8988T (cell line): ENCODE results near the gene CCDC12.
A peak's percentile ranks its signal among the peaks of the same experiment; 100 is the strongest.

Source experiments
- DNase-seq: peaks from one replicate; pipeline ENCODE4 v3.0.0; 2011

CCDC12 gene

DNA sequence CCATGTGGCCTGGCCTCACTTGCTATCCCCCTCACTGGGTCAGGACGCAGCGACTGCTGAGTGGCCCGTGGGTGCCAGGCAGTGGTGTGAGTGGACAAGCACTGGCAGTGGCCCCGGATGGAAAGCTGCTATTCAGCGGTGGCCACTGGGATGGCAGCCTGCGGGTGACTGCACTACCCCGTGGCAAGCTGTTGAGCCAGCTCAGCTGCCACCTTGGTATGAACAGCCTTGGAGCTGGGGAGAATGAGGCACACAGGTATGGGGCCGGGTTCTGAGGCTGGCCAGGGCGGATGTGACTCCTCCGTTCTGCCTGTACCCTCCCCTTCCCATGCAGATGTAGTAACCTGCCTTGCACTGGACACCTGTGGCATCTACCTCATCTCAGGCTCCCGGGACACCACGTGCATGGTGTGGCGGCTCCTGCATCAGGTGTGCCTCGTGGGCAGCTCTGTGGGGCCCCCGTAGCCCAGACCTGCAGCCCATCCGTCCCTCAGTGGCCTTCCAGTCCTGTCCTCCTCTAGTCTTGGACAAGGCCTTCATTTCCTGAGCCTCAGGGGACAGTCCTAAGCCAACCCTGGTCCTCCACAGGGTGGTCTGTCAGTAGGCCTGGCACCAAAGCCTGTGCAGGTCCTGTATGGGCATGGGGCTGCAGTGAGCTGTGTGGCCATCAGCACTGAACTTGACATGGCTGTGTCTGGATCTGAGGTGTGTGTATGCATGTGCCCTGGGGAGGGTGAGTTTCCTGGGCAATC is 31.1 kb upstream of the CCDC12 start:
- peak; percentile 68 for DNase-seq

DNA sequence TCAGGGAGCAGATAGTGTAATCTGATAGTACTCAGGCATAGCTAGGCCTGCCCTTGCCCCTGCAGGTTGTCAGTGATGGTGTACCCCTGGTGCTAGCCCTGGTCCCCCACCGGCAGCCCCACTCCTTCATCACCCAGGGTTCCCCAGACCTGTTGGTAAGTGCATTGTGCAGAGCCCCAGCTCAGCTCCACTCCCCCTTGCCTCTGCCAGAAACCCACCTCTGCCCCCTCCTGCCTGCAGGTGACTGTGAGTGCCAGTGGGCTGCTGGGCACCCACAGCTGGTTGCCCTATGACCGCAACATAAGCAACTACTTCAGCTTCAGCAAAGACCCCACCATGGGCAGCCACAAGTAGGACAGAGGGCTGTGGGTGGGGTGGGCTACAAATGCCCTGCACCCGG is 30.5 kb upstream of the CCDC12 start:
- peak; percentile 38 for DNase-seq

DNA sequence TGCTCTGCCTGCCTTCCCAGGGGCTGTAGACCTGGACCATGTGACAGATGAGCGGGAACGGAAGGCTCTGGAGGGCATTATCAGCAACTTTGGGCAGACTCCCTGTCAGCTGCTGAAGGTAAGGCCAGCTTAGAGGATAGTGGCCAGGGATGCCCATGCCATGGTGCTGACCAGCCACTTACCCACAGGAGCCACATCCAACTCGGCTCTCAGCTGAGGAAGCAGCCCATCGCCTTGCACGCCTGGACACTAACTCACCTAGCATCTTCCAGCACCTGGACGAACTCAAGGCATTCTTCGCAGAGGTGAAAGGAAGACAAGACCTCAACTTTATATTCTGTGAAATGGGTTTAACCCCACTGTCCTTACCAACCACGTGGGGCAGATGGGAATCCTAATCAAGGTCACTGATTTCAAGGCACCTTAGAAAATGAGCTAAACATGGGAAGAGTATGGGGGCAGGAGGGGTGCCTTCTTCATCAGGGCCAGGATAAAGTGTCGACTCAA is 29.7 kb upstream of the CCDC12 start:
- peak; percentile 54 for DNase-seq

DNA sequence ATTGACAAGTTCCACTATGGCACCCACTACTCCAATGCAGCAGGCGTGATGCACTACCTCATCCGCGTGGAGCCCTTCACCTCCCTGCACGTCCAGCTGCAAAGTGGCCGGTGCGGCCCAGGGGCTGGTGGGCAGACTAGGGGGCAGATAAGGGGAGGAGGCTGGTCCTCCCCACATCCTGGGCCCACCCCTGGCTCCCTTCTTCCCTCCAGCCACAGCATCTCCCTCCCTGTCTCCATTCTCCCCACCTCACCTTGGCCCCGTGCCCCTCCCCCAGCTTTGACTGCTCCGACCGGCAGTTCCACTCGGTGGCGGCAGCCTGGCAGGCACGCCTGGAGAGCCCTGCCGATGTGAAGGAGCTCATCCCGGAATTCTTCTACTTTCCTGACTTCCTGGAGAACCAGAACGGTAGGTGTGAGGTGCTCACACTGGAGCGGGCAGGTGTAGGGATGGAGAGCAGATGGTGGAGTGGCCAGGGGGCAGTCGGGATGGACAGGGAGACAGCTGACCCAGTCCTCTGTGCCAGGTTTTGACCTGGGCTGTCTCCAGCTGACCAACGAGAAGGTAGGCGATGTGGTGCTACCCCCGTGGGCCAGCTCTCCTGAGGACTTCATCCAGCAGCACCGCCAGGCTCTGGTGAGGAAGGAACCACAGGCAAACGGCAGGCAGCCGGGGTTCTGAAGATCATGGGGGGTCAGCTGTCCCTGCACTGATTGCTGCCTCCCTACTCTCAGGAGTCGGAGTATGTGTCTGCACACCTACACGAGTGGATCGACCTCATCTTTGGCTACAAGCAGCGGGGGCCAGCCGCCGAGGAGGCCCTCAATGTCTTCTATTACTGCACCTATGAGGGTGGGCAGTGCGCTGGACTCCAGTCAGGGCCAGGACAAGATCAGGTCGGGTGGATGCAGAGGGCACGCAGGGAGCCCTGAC is 28.9 kb upstream of the CCDC12 start:
- DNase-seq: peak; percentile 54

DNA sequence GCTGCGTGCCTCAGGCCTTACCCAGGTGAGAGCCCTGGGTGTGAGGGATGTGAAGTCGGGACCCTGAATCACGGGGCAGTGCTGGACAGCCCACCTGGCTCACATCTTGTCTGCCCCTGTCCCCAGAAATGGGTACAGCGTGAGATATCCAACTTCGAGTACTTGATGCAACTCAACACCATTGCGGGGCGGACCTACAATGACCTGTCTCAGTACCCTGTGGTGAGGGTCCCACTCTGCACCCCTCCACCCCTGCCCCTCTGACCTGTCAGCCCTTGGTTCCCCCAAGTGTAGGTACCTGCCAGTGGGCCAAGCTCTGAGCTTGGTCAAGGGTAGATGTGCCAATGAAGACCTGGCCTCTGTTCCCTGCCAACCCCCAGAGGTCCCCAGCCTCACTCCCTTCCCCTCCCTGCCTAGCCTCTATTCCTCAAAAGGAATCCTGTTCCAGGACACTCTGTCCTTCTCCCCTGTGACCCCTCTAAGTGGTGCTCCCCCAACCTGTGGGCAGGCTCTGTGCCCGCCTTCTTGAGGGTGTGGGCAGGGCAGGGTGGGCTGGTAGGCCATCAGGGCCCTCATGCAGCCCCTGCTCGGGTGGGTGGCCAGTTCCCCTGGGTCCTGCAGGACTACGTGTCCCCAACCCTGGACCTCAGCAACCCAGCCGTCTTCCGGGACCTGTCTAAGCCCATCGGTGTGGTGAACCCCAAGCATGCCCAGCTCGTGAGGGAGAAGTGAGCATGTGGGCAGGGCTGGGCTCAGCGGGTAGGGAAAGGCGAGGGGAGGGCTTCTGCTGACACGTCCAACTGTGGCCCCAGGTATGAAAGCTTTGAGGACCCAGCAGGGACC is 28.0 kb upstream of the CCDC12 start:
- peak; percentile 41 for DNase-seq

DNA sequence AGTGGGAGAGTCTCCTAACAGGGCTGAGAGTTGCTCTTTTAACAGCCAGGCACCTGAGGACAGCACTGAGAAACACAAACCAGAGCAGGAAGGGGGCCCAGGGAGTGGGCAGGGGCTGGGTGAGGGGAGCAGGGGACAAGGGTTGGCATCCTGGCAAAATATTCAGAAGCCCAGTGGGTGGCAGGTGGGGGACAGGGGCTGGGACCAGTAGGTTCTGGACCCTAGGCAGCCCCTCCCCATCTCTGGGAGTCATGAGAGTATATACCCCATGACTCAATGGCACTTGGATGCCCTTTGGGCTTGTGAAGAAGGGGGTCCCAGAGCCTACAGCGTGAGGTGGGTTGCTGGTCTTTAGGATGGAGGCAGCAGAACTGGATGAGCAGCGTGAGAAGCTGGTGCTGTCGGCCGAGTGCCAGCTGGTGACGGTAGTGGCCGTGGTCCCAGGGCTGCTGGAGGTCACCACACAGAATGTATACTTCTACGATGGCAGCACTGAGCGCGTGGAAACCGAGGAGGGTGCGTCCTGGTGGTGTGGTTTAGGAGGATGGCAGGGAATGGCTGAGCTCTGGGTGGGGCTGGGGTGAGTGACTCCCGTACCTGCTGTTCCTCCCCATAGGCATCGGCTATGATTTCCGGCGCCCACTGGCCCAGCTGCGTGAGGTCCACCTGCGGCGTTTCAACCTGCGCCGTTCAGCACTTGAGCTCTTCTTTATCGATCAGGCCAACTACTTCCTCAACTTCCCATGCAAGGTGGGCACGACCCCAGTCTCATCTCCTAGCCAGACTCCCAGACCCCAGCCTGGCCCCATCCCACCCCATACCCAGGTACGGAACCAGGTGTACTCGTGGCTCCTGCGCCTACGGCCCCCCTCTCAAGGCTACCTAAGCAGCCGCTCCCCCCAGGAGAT is 27.2 kb upstream of the CCDC12 start:
- DNase-seq: peak; percentile 34

DNA sequence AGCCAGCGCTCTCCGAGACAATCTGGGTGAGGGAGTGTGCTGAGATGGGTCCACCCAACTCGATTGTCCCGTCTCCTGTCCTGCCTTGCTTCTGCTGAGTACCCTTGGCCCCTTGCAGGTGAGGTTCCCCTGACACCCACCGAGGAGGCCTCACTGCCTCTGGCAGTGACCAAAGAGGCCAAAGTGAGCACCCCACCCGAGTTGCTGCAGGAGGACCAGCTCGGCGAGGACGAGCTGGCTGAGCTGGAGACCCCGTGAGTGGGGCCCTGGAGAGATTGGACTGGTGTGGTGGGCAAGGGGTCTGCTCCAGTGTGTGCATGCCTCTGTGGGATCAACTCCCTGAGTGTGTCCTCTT is 26.5 kb upstream of the CCDC12 start:
- DNase-seq: no peak

DNA sequence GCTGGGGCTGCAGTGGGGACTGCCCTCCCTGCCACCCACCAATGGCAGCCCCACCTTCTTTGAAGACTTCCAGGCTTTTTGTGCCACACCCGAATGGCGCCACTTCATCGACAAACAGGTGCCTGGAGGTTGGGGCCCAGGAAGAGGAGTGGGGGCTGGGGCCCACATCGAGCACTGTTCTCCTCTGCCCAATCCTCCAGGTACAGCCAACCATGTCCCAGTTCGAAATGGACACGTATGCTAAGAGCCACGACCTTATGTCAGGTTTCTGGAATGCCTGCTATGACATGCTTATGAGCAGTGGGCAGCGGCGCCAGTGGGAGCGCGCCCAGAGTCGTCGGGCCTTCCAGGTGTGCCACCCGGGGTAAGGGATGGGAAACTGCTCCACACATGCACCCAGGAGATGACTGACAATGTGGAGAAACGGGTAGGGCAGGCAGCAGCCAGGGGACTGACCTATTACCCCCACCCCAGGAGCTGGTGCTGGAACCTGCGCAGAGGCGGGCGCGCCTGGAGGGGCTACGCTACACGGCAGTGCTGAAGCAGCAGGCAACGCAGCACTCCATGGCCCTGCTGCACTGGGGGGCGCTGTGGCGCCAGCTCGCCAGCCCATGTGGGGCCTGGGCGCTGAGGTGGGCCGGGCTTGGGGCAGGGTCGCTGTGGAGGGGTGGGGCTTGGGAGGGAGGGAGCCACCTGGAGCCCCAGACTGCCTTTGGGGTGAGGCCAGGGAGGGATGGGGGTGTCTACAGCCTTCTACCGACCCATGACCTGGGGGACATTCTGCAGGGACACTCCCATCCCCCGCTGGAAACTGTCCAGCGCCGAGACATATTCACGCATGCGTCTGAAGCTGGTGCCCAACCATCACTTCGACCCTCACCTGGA is 25.9 kb upstream of the CCDC12 start:
- peak; percentile 77 for DNase-seq

DNA sequence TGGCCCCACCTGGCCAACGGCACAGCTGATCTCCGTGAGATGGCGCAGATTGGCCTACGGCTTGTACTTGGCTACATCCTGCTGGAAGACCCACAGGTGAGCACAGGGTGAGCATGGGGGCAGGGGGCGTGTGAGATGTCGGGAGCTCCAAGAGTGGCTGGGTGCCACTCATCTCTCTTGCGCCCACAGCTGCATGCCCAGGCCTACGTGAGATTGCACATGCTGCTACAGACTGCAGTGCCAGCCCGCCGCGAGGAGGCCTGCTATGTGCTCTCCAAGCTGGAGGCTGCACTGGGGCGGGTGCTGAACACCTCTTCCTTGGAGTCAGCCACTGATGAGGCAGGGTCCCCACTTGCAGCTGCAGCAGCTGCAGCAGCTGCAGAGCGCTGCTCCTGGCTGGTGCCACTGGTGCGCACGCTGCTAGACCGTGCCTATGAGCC is 25.2 kb upstream of the CCDC12 start:
- no peak for DNase-seq

DNA sequence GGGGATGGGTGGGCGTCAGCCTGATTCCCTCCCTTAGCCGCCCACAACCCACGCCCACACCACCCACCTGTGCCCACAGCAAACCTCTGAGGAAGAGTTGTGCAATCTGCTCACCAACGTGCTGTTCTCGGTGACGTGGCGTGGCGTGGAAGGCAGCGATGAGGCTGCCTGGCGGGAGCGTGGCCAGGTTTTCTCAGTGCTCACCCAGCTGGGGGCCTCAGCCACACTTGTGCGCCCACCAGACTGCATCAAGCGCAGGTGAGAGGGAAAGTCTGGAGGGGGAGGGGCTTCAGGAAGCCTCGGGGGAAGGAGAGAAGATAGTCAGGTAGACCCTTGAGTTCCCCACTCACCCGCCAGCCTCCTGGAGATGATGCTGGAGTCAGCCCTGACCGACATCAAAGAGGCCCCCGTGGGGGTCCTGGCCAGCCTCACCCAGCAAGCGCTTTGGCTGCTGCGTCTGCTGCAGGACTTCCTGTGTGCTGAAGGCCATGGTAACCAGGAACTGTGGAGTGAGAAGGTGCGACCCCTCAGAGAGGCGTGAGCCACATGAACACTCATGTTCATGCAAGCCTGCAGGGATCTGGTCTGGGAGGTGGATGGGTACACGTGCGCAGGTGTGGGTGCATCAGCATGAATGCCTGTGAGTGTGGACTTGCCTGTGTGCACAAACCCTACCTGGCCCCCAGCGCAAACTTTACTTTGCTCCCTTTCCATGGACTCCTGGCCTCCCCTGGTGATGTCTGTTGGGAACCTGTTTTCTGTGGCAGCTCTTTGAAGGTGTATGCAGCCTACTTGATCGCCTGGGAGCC is 24.6 kb upstream of the CCDC12 start:
- no peak for DNase-seq

DNA sequence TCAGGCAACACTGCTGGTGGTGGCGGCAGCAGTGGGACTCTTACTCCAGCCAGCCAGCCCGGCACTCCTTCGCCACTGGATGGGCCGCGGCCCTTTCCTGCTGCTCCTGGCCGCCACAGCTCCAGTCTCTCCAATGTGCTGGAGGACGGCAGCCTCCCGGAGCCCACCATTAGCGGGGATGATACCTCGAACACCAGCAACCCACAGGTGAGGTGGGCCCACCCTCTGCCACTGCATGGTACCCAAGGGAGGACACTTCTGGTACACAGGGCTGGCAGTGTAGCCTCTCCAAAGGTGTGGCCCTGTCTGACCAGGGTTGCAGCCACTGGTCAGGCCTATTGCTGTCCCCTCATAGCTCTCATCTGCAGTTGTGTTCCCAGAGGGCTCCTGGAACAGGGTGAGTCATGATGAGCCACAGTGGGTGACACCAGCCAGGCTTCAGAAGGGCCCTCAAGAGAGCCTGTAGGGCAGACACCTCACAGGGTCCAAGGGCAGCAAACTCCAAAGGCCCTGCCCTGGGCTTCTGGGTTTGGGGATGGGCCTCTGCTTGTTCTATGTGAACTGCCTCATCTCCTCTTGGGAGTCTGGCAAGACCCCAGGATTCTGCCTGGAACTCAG is 23.8 kb upstream of the CCDC12 start:
- peak; percentile 78 for DNase-seq

DNA sequence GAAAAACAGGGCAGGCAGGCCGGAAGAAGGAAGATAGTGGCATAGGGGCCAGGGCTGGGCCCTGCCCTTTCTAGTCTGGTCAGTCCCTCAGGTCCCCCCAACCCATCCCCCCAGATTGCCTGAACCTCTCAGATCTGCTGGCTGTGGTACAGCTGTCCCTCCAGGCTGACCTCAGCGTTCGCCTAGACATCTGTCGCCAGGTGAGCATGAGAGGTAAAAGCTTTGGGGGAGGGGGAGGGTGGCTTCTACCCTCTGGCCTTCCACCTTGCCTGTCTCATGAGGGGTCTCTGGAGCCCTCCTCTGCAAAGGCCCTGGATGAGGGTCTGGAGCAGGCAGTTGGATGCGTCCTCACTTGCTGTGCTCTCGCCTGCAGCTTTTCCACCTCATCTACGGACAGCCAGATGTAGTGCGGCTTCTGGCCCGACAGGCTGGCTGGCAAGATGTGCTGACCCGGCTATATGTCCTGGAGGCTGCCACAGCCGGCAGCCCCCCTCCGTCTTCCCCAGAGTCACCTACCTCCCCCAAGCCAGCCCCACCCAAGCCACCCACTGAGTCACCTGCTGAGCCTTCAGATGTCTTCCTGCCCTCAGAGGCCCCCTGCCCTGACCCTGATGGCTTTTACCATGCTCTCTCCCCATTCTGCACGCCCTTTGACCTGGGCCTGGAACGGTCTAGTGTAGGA is 23.1 kb upstream of the CCDC12 start:
- DNase-seq: no peak

DNA sequence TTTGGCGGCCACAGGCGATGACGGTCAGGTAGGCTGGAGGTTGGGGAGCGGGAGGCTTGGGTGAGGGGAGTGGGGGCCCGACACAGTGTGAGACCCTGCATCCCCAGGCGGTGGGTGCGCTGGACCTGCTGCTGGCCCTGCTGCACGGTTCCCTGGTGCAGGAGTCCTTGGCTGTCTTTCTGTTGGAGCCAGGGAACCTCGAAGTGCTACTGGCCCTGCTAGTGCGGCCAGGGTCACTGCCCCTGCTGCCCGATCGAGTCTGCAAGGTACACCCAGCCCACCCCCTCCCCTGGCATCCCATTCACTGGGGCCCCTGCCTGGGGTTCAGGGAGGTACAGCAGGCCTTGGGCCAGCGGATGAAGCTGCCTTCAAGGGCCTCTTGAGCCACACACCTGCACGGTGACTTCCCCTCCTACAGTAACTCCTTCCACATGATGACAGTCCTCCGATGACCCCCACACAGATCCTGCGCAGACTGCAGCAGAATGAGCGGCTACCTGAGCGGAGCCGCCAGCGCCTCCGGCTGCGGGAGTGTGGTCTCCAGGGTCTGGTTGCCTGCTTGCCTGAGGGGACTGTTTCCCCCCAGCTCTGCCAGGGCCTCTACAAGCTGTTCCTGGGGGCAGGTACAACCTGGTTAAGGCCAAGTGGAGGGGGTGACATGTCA is 22.4 kb upstream of the CCDC12 start:
- no peak for DNase-seq

DNA sequence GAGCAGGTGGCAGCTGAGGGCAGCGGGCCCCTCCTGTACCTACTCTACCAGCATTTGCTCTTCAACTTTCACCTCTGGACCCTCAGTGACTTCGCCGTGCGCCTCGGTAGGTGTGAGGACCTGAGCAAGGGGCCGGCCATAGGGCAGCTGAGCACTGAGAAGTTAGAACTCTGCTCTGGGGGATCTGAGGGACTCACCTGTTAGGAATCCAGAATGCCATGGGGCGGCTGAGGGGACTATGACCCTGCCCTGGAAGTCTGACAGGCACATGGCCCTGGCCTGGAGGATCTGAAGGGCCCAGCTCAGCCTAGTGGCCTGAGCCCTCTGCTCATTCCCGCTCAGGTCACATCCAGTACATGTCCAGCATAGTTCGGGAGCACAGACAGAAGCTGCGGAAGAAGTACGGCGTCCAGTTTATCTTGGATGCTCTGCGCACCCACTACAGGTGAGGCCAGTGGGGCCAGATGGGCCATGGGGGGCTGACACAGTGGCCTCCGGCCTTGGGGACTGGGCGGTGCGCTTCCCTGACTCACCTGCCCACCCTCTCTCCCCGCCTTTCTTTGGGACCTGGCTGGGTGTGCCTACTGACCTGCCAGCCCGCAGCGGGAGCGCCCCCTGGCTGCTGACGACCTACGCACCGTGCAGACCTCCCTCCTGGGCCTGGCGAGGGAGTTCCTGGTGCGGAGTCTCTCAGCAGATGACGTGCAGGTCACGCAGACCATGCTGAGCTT is 21.7 kb upstream of the CCDC12 start:
- DNase-seq: peak; percentile 100

DNA sequence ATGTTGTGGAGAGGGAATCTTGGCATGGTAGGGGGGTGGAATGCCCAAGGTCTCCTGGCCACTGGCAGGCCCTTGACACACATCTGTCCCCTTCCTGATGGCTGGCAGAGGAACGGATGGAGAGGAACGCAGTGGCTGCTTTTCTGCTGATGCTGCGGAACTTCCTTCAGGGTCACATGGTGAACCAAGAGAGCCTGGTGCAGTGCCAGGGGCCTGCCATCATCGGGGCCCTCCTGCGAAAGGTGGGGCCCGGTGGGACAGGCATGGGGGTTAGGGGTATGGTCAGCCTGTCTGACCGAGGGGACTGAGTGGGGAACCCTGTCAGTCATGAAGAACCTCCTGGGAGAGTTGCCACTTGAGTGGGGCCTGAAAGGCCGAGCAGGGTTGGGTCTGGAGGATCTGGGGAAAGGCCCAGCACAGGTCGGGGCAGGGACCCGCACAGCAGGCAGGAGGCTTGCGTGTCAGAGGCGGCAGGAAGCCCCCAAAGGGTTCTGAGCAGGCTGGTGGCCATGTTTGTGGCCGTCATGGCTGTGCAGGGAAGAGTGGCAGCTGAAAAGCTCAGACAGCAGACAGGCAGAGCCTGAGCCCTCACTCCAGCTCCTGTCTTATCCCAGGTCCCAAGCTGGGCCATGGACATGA is 21.0 kb upstream of the CCDC12 start:
- no peak for DNase-seq

DNA sequence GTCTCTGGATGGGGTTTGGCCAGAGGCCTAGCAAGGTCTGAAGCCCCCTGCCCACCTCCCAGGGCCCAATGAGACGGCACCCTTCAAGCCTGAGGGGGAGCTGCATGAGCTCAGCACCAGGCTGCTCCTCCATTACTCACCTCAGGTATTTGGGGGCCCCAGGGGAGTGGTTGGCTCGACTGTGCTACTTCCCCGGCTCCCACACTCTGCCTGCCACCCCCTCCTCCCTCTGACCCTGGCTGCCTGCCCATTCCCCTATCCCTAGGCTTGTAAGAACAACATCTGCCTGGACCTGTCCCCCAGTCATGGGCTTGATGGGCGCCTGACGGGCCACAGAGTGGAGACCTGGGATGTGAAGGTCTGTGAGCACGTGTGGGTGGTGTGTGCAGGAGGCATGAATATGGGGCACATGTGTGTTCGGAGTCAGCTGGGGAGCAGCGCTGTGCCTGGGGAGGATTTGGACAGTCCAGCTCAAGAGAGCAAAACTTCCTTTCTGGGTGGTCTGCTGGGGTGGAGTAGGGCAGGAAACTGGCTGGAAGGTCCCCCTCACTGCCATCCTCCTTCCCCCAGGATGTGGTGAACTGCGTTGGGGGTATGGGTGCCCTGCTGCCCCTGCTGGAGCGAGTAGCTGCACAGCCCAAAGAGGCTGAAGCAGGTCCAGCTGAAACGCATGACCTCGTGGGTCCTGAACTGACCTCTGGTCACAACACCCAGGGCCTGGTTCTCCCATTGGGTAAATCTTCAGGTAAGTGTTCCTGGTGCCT is 20.3 kb upstream of the CCDC12 start:
- no peak for DNase-seq
